Keratinocyte (primary cell): ENCODE data around the gene TMEM183A.

ENCODE experiments used
- EZH2 ChIP-seq: IDR thresholded peaks from one replicate; pipeline ENCODE4 v1.6.1; 2012; ENCODE audit warnings: inconsistent platforms, mild to moderate bottlenecking, low read length, moderate library complexity
- TF ChIP-seq, protein P1 (sequence below), 3 experiments: IDR thresholded peaks in 1 of 3; conservative IDR thresholded peaks in 1 of 3; optimal IDR thresholded peaks in 1 of 3; 2 replicates in 2 of 3; 3 replicates in 1 of 3; pipeline versions ENCODE3 to v1.5.1; 2011; ENCODE audit warnings: low read length in 3 of 3, mild to moderate bottlenecking in 3 of 3, moderate library complexity in 2 of 3, control low read depth in 1 of 3, inconsistent platforms in 1 of 3; ENCODE audit not compliant: insufficient read depth in 2 of 3; ENCODE audit errors: extremely low read depth in 1 of 3

- TF ChIP-seq, protein P1, sequence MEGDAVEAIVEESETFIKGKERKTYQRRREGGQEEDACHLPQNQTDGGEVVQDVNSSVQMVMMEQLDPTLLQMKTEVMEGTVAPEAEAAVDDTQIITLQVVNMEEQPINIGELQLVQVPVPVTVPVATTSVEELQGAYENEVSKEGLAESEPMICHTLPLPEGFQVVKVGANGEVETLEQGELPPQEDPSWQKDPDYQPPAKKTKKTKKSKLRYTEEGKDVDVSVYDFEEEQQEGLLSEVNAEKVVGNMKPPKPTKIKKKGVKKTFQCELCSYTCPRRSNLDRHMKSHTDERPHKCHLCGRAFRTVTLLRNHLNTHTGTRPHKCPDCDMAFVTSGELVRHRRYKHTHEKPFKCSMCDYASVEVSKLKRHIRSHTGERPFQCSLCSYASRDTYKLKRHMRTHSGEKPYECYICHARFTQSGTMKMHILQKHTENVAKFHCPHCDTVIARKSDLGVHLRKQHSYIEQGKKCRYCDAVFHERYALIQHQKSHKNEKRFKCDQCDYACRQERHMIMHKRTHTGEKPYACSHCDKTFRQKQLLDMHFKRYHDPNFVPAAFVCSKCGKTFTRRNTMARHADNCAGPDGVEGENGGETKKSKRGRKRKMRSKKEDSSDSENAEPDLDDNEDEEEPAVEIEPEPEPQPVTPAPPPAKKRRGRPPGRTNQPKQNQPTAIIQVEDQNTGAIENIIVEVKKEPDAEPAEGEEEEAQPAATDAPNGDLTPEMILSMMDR (optimal IDR thresholded peaks at IDR 0.05 in 1 of 3, IDR thresholded peaks at IDR 0.05 in 1 of 3, conservative IDR thresholded peaks at IDR 0.05 in 1 of 3; ENCODE audit: extremely low read depth in 1 of 3, insufficient read depth in 2 of 3, low read length in 3 of 3): no peak
- no peak for TF ChIP-seq EZH2
Measured at GRCh38 chr1:202987255-202987654, 19.9 kb upstream of the TMEM183A start.
